LNCAP (cell line): ENCODE data around the gene CUBN.

Experiments used
- CTCF ChIP-seq: fragments of 450-650 bp; IDR thresholded peaks from 2 replicates; pipeline ENCODE4 v1.5.1; 2017; ENCODE audit warnings: mild to moderate bottlenecking

CUBN gene

DNA sequence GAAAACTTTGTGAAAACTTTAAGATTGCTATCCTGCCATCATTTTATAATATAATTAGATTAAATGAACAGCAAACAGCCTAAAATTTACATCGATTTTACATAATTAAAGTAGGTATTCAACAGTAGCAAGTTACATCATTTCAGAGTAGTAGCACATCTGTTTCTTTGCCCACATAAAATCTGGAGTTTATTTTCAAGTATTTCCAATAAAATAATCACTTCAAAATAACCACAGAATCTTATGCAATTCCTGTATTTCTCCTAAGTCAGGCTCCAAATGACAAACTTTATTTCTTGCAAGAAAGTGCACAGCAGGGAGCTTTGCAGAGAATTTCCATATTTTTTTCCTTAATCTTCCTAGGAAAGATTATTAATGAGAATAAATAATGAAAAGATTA is 82.6 kb downstream of the CUBN start:
- TF ChIP-seq CTCF, result no peak

- TF ChIP-seq CTCF, result no peak
These were observed 86.0 kb downstream of the CUBN start for GRCh38 chr10:17043586-17043985.

- no peak for TF ChIP-seq CTCF
These were observed 87.7 kb downstream of the CUBN start for GRCh38 chr10:17041626-17042520.

DNA sequence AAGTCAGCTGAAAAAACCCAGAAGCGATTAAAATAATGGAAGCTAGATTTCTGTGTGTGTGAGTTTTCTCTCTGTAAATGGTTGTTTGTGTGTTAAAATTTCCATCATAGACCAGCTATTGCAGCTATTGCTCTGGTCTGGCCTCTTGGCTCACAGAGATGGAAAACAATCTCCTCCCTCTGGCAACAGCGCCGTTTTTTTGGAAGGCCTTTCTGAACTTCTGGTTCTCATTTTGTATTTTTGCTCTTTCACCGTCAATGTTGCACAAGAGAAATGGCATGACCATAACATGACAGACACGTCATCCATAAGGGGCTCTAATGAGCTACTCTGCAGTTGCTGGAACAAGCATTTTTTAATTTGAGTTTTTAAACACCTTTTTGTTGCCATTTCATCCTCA is 91.0 kb downstream of the CUBN start:
- no peak for TF ChIP-seq CTCF

DNA sequence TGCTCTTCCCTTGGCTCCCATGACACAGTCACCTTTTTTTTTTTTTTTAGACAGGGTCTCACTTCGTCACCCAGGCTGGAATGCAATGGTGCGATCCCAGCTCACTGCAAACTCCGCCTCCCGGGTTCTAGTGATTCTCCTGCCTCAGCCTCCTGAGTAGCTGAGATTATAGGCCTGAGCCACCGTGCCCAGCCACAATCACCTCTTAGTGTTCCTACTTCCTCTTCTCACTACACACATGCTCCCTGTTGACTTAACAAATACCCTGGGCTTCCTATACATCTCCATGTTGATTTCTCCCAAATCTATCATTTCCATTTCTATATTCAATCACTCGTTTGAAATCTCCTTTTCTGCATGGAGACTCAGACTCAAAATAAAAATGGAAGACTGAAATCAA is 91.7 kb downstream of the CUBN start:
- TF ChIP-seq CTCF, result no peak

- TF ChIP-seq CTCF, result no peak
These were observed 94.2 kb downstream of the CUBN start for GRCh38 chr10:17035446-17035845.

- no peak for TF ChIP-seq CTCF
These were observed 95.9 kb downstream of the CUBN start for GRCh38 chr10:17033529-17034260.
